AG10803 (cell line): ENCODE data around the gene MATN3.

Experiments used
- DNase-seq: peaks from one replicate; pipeline ENCODE4 v3.0.0; 2010; ENCODE audit warnings: low read depth
- H3K4me3 ChIP-seq: 2 replicates; pipeline ENCODE4 v1.5.1; 2011; ENCODE audit warnings: mild to moderate bottlenecking, low read length, control low read depth
- TF ChIP-seq, protein P1 (sequence below): conservative IDR thresholded peaks from 2 replicates; pipeline ENCODE4 v1.5.1; 2011; ENCODE audit warnings: mild to moderate bottlenecking, low read length, control low read depth, inconsistent platforms

Gene MATN3

DNA sequence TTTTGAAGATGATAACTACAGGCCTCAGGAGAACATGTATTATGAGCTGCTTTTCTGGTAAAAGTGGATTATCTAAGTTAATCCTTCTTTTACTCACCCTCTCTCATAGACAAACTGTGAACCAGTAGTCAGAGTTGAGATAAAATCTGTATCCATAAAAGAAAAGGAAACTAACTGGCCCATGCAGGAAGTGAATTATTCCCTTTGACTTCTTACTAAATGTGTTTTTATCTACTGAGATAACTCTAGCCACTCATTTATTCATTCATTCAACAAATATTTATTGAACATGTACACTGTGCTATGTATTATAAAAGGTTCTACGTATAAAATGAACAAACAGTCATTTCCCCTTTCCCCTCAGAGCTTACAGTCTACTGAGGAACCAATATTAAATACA is 32.5 kb downstream of the MATN3 start:
- TF ChIP-seq, protein P1, sequence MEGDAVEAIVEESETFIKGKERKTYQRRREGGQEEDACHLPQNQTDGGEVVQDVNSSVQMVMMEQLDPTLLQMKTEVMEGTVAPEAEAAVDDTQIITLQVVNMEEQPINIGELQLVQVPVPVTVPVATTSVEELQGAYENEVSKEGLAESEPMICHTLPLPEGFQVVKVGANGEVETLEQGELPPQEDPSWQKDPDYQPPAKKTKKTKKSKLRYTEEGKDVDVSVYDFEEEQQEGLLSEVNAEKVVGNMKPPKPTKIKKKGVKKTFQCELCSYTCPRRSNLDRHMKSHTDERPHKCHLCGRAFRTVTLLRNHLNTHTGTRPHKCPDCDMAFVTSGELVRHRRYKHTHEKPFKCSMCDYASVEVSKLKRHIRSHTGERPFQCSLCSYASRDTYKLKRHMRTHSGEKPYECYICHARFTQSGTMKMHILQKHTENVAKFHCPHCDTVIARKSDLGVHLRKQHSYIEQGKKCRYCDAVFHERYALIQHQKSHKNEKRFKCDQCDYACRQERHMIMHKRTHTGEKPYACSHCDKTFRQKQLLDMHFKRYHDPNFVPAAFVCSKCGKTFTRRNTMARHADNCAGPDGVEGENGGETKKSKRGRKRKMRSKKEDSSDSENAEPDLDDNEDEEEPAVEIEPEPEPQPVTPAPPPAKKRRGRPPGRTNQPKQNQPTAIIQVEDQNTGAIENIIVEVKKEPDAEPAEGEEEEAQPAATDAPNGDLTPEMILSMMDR, result no peak
- H3K4me3 ChIP-seq, result no peak overlapping the region
- no peak for DNase-seq

GRCh38 chr2:19973466-19973865 is 39.0 kb downstream of the MATN3 start:
- TF ChIP-seq, protein P1, result no peak
- H3K4me3 ChIP-seq, result no peak overlapping the region
- DNase-seq, result no peak

- TF ChIP-seq, protein P1, result no peak
- DNase-seq, result no peak
- no peak overlapping the region for H3K4me3 ChIP-seq
Measured at GRCh38 chr2:19971691-19972090, 40.8 kb downstream of the MATN3 start.

- no peak for DNase-seq
- TF ChIP-seq, protein P1, result no peak
- H3K4me3 ChIP-seq, result no peak overlapping the region
Measured at GRCh38 chr2:19963386-19963785, 49.1 kb downstream of the MATN3 start.

- H3K4me3 ChIP-seq, result no peak overlapping the region
- DNase-seq, result peak; percentile 73
- TF ChIP-seq, protein P1, result peak; percentile 86
Measured at GRCh38 chr2:19955544-19956422, 56.7 kb downstream of the MATN3 start.

DNA sequence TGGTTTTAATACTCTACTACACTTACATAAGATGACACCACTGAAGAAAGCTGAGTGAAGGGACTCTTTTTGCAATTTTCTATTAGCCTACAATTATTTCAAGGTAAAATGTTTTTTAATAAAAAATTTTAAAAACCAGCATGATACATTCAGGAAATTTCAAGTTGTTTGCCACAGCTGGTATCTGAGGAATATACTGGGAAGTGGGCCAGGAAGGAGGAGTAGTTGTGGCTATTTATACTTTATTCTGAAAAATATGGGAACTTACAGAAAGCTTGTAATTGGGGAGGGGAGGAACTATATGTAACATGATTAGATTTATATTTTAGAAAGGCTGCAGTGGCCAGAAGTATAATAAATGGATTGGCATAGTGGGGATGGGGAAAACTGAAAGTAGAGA is 63.4 kb downstream of the MATN3 start:
- TF ChIP-seq, protein P1, result no peak
- H3K4me3 ChIP-seq, result no peak overlapping the region
- DNase-seq, result peak; percentile 63
